Islet precursor cell (in vitro differentiated cells): ENCODE measurements around the gene ZFAND2A.

Experiments used
- DNase-seq: peaks from one replicate; pipeline ENCODE4 v3.0.0-alpha.2; 2018

ZFAND2A gene

DNA sequence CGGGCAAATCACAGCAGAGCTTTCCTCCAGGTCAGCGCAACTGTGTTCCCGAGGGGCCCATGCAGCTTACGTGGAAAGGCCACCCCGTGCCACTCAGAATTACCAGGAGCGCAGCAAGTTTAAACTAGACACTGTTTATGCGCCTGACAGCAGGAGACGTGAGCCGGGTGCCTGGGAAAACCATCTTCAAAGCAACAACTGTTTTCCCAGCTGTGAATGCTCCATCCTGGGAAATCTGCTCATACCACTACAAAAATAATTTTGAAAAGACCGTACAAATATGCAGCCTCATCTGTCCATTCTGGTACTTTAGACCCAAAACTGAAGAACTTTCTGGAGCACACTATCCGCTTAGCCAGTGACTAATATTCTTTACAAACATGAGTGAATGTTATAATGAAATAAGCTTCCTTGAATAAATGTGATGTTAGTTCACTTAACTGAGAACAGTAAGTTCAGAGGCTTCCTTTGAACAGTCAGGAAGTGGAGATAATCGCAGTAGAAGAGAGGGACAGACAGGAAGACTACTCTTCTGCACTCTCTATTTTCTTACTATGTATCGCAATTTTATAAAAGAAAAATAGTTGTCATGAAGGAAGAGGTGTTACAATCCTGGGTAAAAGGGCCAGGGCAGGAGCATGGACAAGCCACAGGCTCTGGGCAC is 55.3 kb downstream of the ZFAND2A start:
- no peak for DNase-seq

DNA sequence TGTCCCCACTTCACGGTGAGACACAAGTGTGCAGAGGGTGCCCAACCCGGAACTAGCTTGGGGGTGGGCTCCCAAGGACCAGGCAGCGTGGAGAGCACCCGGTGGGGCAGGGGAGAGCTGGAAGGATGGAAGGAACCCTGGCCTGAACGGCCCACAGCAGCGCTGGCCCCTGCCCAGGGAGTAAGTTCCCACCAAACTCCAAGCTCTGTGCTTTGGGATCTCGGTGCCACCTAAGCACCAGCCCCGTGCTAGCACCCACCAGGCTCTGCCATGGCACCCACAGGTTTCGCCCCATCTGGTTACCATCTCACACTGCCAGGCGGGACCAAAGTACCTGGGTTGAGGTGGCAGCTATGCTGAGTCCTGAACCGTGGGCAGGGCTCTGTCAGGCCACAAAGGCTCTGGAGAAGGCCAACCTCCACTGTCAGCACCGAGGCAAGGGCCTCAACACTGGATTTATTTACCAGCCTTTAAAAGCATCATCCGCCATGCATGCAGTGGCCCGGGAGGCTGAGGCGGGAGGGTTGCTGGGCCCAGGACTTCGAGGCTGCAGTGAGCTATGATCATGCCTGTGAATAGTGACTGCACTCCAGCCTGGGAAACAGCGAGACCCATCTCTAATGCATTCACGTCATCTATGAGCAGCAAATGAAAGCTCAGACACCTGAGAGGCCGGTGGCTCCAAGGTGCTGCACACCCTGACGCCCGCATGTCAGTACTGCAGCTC is 56.0 kb downstream of the ZFAND2A start:
- no peak for DNase-seq

DNA sequence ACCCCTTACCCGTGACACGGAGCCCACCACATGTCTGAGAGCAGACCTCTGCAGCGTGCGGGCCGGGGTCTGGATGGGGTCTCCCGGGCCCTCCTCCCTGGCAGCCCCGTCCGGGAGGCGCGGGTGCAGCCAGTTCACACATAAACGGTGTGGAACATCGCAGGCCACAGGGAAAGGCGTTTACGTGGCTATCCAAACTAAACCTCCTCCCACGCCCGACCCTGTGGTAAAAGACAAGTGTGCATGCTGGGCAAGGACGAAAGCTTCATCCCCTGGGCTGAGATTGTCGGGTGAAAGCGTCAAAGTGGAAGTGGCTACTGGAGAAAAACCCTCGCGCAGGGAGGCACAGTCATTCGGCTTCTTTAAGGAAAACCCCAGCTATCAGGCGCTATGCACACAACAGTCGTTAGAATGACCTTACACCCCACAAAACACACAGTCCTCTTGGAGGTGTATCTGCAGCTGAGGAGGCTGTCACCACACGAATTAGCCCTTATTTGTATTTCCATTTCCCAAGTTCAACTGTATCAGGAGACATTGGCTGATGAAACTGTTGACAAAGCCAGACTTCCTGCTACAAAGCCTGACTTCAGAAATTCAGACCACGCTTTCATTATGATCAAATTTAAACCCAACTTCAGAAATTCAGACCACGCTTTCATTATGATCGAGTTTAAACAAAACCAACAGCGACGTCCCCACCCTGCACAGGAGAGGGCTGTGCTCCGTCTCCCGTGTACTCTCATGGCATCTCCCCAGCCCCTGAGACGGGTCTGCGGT is 56.8 kb downstream of the ZFAND2A start:
- no peak for DNase-seq
